Measurements from ENCODE around the gene RHOF.
"Not testable (repeated sequence)": the region's sequence is repeated elsewhere in the genome, so short reads cannot be mapped to it uniquely, and the experiment has no call there.

The RHOF gene

DNA sequence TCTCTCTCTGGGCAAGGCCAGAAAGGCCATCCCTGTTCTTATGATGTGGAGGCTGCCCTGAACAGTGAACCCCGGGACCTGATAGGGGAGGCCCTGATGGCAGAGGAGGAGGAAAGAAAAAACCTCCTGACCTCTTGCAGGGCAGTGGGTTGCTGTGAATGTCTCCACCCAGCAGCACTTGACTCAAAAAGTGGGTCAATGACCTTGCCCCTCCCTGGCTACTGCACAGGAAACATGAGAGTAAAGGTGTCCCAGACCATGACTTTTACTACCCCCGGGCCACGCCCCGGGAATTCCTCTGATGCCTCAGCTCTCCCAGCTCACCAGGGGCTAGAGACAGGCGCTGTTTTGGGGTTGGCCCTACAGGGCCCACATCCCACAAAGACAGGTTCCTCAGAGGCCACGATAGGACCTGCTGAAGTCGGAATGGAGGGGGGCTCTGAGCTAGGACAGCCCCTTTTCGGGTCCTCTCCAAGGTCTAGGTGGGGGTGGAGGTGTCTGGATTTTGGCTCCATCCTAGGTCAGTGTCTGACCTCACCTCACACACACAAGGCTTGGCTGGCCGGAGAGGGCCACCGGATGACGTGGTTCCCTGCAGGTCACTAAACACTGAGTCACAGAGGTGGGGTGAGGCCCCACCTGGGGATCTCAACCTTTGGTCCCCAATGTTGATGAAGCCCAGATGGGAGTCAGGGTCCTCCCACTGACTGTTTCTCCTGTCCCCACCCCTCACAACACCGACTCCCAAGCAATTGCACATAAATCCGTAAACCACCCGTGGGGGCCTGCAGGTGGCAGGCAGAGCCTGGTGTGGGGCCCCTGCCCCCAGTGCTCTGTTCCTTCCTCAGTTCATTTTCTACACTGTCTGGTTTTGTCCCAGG lies 1.6 kb downstream of the RHOF start:
- DNase-seq (ENCODE audit: low spot score) = peak; percentile 43

- DNase-seq (ENCODE audit: low spot score) = not testable (repeated sequence)
These were observed 2.7 kb downstream of the RHOF start for GRCh38 chr12:121790785-121791184.

DNA sequence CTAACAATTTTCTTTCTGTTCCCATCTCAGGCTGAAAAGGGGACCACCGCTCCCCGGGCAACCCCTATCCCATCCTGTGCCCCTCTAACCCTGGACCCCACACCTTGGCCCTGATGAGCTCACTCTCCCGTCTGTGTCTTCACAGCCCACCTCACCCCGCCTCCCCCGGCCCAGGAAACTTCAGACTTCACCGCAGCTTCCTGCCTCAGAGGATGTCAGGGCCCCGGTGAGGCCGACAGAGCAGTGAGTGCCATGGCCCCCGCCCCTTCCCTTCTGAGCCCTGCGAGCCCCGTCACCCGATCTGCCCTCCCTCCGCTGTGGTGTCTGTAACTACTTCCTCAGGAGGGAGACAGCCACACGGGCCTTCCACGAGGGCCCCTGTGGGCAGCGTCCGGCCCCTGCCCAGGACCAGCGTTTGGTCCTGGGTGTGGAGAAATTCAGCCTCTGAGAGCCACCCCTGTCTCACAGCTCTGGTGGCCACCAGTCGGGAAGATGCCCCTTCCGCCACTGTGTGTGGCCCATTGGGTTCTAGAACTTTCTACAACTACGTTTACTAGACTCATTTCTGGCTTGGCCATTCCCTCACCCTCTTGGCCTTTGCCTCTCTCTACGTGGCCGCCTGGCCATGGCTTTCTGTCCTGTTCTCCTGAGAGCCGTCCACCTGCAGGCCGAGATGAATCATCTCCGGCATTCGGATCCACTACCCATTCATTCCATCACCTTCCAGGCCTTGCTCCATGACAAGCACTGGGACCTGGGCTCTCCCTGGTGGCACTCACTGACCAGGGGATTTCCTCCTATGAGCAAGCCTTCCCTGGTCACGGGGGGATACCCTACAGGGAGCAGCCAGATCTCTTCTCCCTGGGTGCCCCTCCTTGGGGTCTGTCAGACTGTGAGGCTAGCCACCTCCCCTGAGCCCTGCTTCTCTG lies 3.4 kb downstream of the RHOF start:
- peak; percentile 93 for DNase-seq (ENCODE audit: low spot score)

DNA sequence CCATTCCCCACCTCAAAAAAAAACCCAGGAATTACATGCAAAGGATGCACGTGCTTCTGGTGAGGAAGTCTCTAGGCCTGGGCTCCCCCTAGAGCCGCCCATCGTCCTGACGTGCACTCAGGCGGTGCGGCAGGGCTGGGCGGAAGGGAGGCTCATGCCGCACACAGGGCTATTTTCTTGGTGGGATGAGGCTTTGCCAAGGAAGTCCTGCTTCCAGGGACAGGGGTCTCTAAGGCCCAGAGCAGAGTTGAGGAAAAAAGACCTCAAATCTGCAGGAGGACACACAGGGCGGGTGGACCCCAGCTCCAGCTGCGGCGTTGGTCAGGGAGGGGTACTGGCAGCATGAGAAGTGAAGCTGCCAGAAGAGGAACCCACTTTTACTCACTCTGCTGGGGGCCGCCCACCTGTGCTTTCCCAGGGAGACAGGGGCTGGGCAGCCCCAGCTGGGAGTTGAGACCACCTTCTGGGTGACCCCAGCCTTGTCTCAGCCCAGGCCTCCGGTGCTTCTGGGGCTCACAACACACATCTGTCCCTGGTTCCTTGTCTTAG lies 4.2 kb downstream of the RHOF start:
- DNase-seq (ENCODE audit: low spot score) = peak; percentile 49

DNA sequence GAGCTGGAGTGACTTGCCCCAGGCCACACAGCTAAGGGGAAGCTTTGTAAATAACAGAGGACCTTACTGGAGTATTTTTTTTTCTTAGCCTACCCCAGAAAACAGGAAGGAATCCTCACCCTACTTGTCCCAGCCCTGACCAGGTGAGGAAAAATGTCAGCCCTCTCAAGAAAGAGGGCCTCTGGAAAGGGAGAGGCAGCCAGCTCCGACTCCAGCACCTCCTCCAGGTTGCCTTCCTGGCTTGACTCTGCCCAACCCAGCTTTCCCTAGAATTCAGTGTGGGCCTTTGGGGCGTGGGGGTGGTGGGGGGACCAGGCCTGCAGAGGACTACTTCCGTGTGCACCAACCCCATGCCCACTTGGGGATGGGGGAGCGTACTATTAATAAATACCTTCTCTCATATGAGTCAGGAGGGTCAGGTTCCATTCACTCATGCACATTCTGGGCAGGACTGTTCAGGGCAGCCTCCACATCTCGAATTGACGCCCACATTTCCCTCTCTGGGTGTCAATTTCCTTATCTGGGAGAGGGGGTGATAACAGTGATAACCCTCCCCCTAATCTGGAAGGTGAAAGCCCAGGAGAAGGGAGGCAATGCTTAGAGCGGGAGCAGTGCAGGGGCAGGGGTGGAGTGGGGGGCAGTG lies 5.2 kb downstream of the RHOF start:
- DNase-seq (ENCODE audit: low spot score) = no peak

DNA sequence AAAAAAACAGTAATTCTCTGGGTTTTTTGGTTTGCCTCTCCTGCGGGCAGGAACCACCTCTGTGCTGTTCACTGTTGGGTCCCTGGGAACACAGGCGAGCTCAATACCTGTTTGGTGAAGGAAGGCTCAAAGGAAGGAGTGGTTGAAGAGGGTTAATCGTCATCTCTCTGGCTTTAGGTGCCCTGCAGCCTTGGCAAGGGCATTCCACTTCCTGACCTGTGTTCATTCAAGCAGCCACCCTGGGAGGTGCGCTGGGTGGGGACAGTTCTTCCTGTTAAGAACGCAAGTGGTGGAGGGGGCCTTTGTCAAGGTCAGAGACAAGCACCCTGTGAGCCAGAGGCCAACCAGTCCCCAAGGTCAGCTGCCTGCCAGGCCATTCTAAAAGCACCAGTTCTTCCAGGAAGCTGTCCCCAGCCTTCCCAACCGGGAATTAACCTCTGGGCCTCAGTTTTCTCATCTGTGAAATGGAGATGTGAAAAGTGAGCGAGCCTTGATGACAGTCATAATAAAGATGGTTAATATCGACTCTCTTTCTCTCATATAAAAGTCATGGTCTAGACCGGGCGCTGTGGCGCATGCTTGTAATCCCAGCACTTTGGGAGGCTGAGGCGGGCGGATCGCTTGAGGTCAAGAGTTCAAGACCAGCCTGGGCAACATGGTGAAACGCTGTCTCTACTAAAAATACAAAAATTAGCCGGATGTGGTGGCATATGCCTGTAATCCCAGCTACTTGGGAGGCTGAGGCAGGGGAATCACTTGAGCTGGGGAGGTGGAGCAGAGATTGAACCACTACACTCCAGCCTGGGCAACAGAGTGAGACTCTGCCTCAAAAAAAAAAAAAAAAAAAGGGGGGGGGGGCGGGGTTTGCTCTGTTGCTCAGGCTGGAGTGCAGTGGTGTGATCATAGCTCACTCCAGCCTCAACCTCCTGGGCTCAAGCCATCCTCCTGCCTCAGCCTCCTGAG lies 6.1 kb downstream of the RHOF start:
- no peak for DNase-seq (ENCODE audit: low spot score)

GRCh38 chr12:121786440-121786825 lies 7.1 kb downstream of the RHOF start:
- no peak for DNase-seq (ENCODE audit: low spot score)

DNA sequence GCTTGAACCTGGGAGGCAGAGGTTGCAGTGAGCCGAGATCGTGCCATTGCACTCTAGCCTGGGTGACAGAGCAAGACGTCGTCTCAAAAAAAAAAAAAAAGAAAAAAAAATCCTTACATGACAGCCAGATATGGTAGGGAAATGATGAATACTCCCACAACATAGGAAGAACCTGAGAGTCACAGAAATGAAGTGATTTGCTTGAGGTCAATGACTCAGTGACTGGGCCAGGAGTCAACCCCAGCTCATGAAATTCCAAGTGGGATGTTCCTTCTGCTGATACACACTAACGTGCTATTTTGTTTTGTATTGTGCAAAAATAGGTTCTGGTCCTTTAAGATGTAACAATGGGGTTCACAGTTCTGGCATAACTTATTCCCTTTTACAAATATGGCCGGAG lies 9.0 kb downstream of the RHOF start:
- DNase-seq (ENCODE audit: low spot score) = no peak

GRCh38 chr12:121783766-121784165 lies 9.7 kb downstream of the RHOF start:
- no peak for DNase-seq (ENCODE audit: low spot score)

DNA sequence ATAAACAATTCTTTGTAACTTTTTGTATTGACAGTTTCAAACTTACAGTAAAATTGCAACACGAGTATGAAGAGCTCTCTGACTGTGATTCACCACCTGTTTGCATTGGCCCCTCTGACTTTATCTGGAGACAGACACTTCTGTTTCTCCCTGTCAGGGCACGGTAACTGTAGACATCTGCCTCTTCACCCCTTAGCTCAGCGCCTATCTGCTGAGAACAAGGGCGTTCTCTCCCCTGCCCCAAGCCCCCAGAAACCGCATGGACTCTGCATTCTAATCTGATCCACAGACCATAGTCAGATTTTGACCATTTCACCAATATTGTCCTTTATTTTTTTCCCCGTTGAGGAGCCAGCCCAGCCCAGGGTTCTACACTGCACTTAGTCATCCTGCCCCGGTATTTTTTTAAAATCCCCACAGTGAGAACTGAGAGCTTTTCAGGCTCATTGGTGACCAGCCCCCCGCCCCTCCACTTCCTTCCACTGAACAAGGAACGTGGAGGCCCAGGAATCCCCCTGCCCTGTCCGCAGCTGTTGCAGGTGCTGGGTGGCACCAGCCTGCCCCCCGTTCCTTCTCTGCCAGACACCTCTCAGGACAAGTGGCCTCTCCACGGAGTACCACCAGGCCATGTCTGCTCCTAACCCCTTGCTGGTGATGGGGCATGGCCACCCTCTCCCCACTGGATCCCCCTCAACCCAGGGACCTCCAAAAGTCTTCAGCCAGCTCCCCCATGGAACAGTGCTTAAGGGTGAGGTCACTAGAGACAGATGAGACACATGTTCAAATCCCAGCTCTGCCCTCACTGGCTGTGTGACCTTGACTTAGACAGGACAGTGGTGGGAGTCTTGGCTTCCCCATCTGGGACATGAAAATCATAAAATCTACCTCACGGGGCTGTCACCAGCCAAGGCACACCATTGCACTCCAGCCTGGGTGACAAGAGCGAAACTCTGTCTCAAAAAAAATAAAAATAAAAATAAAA lies 11.2 kb downstream of the RHOF start:
- peak; percentile 52 for DNase-seq (ENCODE audit: low spot score)

DNA sequence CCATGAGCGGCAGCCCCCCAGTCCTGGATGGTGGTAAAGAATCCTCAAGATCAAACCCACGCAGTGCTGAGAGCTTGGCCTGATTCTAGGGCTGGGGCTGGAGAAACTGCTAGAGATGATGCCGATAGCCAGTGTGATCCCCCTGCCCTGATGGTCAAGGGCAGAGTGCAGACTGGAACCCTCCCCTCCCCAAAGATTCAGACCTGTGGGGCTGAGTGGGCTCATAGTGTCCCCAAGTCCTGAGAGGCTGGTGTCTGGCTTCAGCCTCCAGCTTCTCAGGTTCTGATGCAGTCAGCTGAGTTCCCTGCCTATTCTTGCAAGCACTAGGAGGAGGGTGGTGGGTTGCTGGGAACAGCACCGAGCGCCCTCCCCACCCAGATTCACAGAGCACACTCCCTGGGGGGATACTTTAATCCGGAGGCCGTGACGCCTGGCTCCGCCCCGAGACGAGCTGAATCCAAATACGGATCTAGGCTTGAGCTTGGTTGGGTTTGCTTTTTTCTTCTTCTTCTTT lies 11.9 kb downstream of the RHOF start:
- DNase-seq (ENCODE audit: low spot score) = no peak

DNA sequence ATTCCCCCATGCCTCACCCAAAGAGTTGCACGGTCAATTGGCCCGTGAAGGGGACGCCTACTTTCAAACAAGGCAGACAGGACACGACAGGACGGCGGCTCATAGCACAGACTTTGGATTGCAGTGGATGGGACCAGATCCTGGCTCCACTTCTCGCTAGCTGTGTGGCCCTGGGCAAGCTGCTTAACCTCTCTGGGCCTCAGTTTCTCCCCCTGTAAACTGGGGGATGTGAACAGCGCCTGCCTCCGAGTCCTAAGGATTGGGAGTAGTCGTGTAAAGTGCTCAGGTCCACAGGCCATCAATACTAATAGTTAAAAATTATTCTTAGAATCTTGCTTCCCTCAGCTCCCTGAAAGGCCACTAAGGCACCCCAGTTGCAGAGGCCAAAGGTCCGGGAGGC lies 13.1 kb downstream of the RHOF start:
- no peak for DNase-seq (ENCODE audit: low spot score)

- DNase-seq (ENCODE audit: low spot score) = no peak
These were observed 14.0 kb downstream of the RHOF start for GRCh38 chr12:121779422-121779895.

GRCh38 chr12:121778567-121779421 lies 14.7 kb downstream of the RHOF start:
- DNase-seq (ENCODE audit: low spot score) = no peak

DNA sequence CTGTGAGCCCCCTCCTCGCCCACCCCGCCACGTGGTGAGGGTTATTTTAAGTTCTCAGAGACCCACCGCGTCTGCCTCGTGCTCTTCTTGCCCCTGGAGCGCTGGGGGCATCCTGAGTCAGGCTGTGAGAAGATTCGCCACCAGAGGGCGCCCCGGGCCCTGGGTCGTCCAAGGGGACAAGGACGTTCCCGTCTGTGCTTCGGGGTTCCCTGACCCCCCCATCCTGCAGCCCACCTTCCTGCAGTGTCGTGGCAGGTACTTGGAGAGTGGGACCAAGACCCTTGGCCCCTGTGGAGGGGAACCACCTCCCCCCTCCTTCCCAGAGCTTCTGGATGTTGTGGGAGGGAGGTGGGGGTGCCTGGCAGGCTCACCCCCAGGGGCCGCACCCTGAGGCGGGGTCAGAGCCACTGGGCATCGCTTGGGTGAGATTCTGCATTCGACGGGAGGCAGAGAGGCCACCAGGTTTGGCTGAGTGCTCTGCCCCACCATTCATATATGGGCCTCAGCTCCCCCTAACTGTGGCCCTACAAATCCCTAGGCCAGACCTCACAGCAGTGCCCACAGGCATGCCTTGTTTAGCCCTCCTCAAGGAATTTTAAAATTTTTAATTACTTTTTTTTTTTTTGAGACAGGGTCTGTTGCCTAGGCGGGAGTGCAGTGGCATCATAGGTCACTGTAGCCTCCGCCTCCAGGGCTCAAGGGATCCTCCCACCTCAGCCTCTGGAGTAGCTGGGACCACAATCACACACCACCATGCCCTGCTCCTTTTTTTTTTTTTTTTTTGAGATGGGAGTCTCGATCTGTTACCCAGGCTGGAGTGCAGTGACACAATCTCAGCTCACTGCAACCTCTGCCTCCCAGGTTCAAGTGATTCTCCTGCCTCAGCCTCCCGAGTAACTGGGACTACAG lies 17.0 kb downstream of the RHOF start:
- peak; percentile 82 for DNase-seq (ENCODE audit: low spot score)

GRCh38 chr12:121775501-121775900 lies 18.0 kb downstream of the RHOF start:
- no peak for DNase-seq (ENCODE audit: low spot score)

DNA sequence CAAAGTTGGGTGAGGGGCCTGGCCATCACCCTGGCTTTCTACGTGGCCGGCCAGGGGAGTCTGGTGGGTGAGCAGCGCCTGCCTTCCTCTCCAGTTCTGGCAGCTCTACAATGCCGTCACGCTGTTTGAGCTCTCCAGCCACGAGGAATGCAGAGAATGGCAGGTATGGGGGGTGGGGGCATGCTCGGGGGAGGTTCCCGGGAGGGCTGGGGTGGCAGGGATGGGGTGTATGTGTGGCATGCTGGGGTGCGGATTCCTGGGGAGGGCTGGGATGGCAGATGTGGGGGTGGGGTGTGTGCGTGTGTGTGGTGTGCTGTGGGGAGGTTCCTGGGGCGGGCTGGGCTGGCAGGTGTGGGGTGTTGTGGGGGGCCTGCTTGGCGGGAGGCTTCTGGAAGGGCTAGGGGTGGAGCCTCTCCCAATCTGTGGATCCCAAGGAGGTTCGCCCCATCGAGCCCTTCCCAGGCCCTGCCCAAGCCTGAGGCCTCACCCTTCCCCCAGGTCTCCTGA lies 18.5 kb downstream of the RHOF start:
- DNase-seq (ENCODE audit: low spot score) = no peak

Measured in NAMALWA (cell line).